ENCODE results near the gene RIMBP2.
"Not testable (repeated sequence)": the region's sequence is repeated elsewhere in the genome, so short reads cannot be mapped to it uniquely, and the experiment has no call there.

Gene RIMBP2

DNA sequence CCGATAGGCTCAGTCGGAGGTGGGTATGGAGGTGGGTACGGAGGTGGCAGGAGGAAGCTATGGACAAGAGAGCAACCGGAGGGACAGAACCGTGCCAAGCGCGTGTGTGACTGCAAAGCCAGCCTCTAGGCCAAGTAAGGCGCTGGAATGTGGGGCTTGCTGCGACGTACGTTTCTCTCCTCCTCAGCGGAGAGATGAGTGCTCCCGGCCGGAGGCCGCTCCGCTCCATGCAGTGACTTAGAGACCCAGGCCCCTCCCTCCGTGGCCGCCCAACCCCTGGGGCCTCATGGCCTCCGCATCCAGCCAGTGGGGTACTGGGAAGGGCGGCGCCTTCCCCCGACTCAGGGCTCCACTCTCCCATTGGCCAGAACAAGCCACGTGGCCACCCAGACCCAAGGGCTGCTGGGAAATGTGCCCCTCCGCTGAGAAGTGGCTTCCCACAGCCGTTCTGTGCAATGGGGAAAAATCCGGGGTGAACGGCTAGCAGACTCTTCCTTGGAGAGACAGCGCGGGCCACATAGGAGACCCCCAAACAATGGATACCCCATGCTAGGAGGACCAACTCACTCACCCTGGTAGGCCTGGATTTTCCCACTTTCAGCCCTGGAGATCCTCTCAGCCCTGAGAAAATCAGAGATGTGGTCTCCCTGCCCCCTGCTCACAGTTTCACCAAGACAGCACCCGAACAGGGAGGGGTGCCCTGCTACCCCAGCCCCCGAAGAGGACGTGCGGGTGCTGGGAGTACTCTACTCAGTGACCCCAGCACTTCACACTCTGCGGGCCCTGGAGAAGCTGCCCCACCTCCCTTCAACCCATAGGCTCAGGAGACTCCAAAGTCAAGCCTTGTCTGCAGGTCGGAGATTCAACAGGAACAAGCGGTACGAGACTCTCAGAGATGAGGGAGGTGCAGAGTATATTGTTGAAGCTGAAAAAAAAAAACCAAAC, 66.7 kb downstream of the RIMBP2 start:
- TF ChIP-seq POLR2AphosphoS5 (IDR thresholded peaks at IDR 0.05; ENCODE audit: low read depth) (no peak), CTCF (IDR thresholded peaks at IDR 0.05; ENCODE audit: insufficient read depth, low read length) (no peak), GABPA (IDR thresholded peaks at IDR 0.05; ENCODE audit: low read depth) (no peak), REST (IDR thresholded peaks at IDR 0.05; ENCODE audit: insufficient replicate concordance, low read depth) (no peak), SPI1 (IDR thresholded peaks at IDR 0.05; ENCODE audit: borderline replicate concordance, low read depth) (no peak)
- H3K27ac ChIP-seq (replicated peaks): no peak overlapping the region

GRCh38 chr12:130647814-130648213, 68.3 kb downstream of the RIMBP2 start:
- H3K4me3 ChIP-seq (replicated peaks; ENCODE audit: insufficient read depth, low read length): no peak overlapping the region
- TF ChIP-seq GABPA (IDR thresholded peaks at IDR 0.05; ENCODE audit: low read depth) (no peak), REST (IDR thresholded peaks at IDR 0.05; ENCODE audit: insufficient replicate concordance, low read depth) (no peak), POLR2AphosphoS5 (IDR thresholded peaks at IDR 0.05; ENCODE audit: low read depth) (no peak), CTCF (IDR thresholded peaks at IDR 0.05; ENCODE audit: insufficient read depth, low read length) (no peak), SPI1 (IDR thresholded peaks at IDR 0.05; ENCODE audit: borderline replicate concordance, low read depth) (no peak)
- no peaks in the 10 kb centered on the region for H3K27me3 ChIP-seq (ENCODE audit: insufficient read depth, poor library complexity, severe bottlenecking)
- no peak overlapping the region for H3K27ac ChIP-seq (replicated peaks)
- DNase-seq (ENCODE audit: low read depth in 1 of 2, low spot score in 1 of 2): no peak

More for the DNA sequence above, 66.7 kb downstream of the RIMBP2 start:
- no peak for DNase-seq (ENCODE audit: low read depth in 1 of 2, low spot score in 1 of 2)
- H3K27me3 ChIP-seq (ENCODE audit: insufficient read depth, poor library complexity, severe bottlenecking): no peaks in the 10 kb centered on the region
- no peak overlapping the region for H3K4me3 ChIP-seq (replicated peaks; ENCODE audit: insufficient read depth, low read length)

GRCh38 chr12:130646716-130647370, 69.3 kb downstream of the RIMBP2 start:
- DNase-seq (ENCODE audit: low read depth in 1 of 2, low spot score in 1 of 2): no peak
- no peak for TF ChIP-seq CTCF (IDR thresholded peaks at IDR 0.05; ENCODE audit: insufficient read depth, low read length)
- TF ChIP-seq REST (IDR thresholded peaks at IDR 0.05; ENCODE audit: insufficient replicate concordance, low read depth): no peak
- no peak for TF ChIP-seq POLR2AphosphoS5 (IDR thresholded peaks at IDR 0.05; ENCODE audit: low read depth)
- no peak for TF ChIP-seq GABPA (IDR thresholded peaks at IDR 0.05; ENCODE audit: low read depth)
- no peak for TF ChIP-seq SPI1 (IDR thresholded peaks at IDR 0.05; ENCODE audit: borderline replicate concordance, low read depth)
- Histone ChIP-seq H3K4me3 (replicated peaks; ENCODE audit: insufficient read depth, low read length) (no peak overlapping the region), H3K27me3 (ENCODE audit: insufficient read depth, poor library complexity, severe bottlenecking) (no peaks in the 10 kb centered on the region), H3K27ac (replicated peaks) (no peak overlapping the region)

DNA sequence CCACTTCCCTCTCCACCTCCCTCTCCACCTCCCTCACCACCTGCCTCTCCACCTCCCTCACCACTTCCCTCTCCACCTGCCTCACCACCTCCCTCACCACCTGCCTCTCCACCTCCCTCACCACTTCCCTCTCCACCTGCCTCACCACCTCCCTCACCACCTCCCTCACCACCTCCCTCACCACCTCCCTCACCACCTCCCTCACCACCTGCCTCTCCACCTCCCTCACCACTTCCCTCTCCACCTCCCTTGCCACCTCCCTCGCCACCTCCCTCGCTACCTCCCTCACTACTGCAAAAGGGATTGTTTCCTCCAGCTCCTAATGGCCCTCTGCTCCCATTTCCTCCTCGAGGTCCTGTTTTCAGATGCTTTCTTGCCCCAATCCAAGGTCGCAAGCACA, 69.9 kb downstream of the RIMBP2 start:
- DNase-seq (ENCODE audit: low read depth in 1 of 2, low spot score in 1 of 2); H3K27me3 ChIP-seq (ENCODE audit: insufficient read depth, poor library complexity, severe bottlenecking); H3K4me3 ChIP-seq (replicated peaks; ENCODE audit: insufficient read depth, low read length); H3K27ac ChIP-seq (replicated peaks): not testable (repeated sequence)

Measured in HL-60 (cell line).